Duodenal mucosa (tissue), 2 donors: ENCODE measurements around the gene LRFN5.

ENCODE experiments used
- H3K27ac ChIP-seq: one replicate; pipeline ENCODE4 v1.7.0; 2013; ENCODE audit warnings: low read depth, low read length
- H3K27me3 ChIP-seq, 2 donors: one replicate each; pipeline ENCODE4 v1.7.0; 2013; ENCODE audit warnings: low read length in 2 of 2, control low read depth in 1 of 2; ENCODE audit not compliant: insufficient read depth in 2 of 2, control insufficient read depth in 1 of 2
- H3K36me3 ChIP-seq, 2 donors: one replicate each; pipeline ENCODE4 v1.7.0; 2013; ENCODE audit warnings: low read length in 2 of 2, control low read depth in 1 of 2; ENCODE audit not compliant: insufficient read depth in 2 of 2, control insufficient read depth in 1 of 2
- H3K4me1 ChIP-seq, 2 donors: one replicate each; pipeline ENCODE4 v1.7.0; 2013; ENCODE audit warnings: low read length in 2 of 2, control low read depth in 1 of 2; ENCODE audit not compliant: insufficient read depth in 2 of 2, control insufficient read depth in 1 of 2
- H3K4me3 ChIP-seq, 2 donors: one replicate each; pipeline ENCODE4 v1.7.0; 2013; ENCODE audit warnings: low read length in 2 of 2, low read depth in 1 of 2
- H3K9ac ChIP-seq, 2 donors: one replicate each; pipeline ENCODE4 v1.7.0; 2013; ENCODE audit warnings: low read length in 2 of 2, low read depth in 1 of 2
- H3K9me3 ChIP-seq, 2 donors: one replicate each; pipeline ENCODE4 v1.7.0; 2013; ENCODE audit warnings: low read length in 2 of 2, control low read depth in 1 of 2; ENCODE audit not compliant: control insufficient read depth in 1 of 2

The LRFN5 gene

DNA sequence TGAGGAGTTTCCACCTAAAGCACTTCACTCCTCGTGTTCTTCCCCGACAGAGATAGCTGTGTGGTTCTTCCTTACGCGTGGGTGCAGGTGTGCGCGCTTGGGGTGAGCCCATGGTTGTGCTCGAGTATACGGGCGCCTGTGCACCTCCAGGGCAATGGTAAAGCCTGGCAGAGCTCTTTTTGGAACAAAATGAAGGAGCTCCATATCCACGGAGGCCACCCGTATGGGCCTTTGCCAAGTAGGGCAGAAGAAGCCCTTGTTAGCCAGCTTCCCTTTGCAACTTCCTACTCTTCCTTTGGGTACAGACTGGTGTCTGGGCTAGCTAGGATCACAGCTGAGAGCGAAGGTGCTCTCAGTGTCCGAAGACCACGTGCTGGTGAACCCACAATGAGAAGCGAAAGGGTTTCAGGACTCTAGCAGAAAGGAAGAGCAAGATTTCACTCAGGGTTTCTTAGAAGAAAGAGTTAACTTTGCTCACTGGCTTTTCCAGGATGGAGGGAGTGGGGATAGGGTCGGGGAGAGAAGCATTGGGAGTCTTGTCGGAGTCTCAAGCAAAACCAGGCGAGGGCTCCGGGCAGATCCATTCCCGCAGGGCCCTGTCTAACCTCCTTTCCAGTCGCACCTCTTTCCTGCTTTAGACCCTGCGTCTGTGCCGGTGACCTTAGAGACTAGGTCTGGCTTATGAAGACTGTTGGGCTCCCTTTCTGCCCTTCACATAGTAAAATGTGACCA lies 960 bp upstream of the LRFN5 start:
- peaks cover 56 to 60% of the 10 kb centered on the region in 2 donors for H3K27me3 ChIP-seq
- H3K9ac ChIP-seq = peak overlapping the region in 1 of 2 donors; percentile 23
- H3K27ac ChIP-seq = no peak overlapping the region
- H3K36me3 ChIP-seq = no peaks in the 10 kb centered on the region
- H3K9me3 ChIP-seq = no peaks in the 10 kb centered on the region
- peak overlapping the region; percentile 36 to 55 for H3K4me3 ChIP-seq
- H3K4me1 ChIP-seq = peaks cover 3 to 28% of the 10 kb centered on the region in 2 donors

DNA sequence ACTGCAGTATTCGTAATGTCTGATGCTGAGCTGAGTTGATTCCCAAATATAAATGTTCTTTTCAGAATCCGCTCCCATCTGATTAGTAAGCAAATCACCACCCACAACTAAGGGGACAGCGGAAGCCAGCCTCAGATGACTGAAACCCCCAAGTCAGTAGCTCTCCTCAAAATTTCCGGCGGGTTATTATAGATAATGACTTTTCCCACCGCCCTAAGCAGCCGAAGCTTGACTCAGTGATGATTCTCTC lies 469 bp upstream of the LRFN5 start:
- Histone ChIP-seq H3K4me1 (peaks cover 3 to 28% of the 10 kb centered on the region in 2 donors), H3K27ac (no peak overlapping the region), H3K9ac (no peak overlapping the region), H3K36me3 (no peaks in the 10 kb centered on the region), H3K4me3 (peak overlapping the region; percentile 46 to 55), H3K27me3 (peaks cover 56 to 64% of the 10 kb centered on the region in 2 donors), H3K9me3 (no peaks in the 10 kb centered on the region)

GRCh38 chr14:41607304-41607775 lies 664 bp downstream of the LRFN5 start:
- Histone ChIP-seq H3K27me3 (peaks cover 56 to 66% of the 10 kb centered on the region in 2 donors), H3K9ac (no peak overlapping the region), H3K9me3 (no peaks in the 10 kb centered on the region), H3K27ac (no peak overlapping the region), H3K4me1 (peaks cover 3 to 28% of the 10 kb centered on the region in 2 donors), H3K4me3 (peak overlapping the region; percentile 46 to 55), H3K36me3 (no peaks in the 10 kb centered on the region)

- no peak overlapping the region for H3K27ac ChIP-seq
- no peaks in the 10 kb centered on the region for H3K9me3 ChIP-seq
- no peak overlapping the region for H3K9ac ChIP-seq
- peak overlapping the region; percentile 40 to 55 for H3K4me3 ChIP-seq
- peaks cover 3 to 28% of the 10 kb centered on the region in 2 donors for H3K4me1 ChIP-seq
- no peaks in the 10 kb centered on the region for H3K36me3 ChIP-seq
- peaks cover 56 to 62% of the 10 kb centered on the region in 2 donors for H3K27me3 ChIP-seq
Measured at GRCh38 chr14:41607966-41608663, 1.4 kb downstream of the LRFN5 start.

GRCh38 chr14:41608681-41609390 lies 2.2 kb downstream of the LRFN5 start:
- H3K9me3 ChIP-seq = no peaks in the 10 kb centered on the region
- peaks cover 56 to 62% of the 10 kb centered on the region in 2 donors for H3K27me3 ChIP-seq
- peaks cover 3 to 28% of the 10 kb centered on the region in 2 donors for H3K4me1 ChIP-seq
- H3K4me3 ChIP-seq = no peak overlapping the region
- H3K36me3 ChIP-seq = no peaks in the 10 kb centered on the region
- H3K27ac ChIP-seq = no peak overlapping the region
- H3K9ac ChIP-seq = no peak overlapping the region

DNA sequence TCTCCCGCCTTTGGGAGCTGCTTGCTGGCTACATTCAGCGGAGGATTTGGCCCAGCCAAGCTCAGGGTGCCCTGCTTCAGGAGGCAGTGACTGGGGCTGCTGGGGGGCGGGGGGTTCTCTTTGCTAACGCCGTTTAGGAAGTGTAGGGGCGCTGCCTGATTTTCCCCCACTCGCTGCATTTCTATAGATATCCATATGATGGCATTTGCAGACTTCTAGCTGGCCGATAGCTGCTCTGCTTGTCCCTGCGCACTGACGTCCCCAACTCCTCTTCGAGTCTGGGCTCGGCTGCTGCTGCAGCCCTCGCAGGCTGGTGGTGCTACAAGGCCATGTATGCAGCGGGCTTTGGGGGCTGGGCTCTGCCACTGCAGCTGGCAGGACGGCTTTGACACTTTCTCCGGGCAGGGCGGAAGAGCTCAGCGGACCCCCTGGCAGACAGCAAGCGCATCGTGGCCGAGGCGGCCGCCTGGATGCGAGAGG lies 3.1 kb downstream of the LRFN5 start:
- Histone ChIP-seq H3K4me1 (peaks cover 3 to 28% of the 10 kb centered on the region in 2 donors), H3K36me3 (no peaks in the 10 kb centered on the region), H3K9ac (no peak overlapping the region), H3K27ac (no peak overlapping the region), H3K4me3 (no peak overlapping the region), H3K27me3 (peaks cover 52 to 57% of the 10 kb centered on the region in 2 donors), H3K9me3 (no peaks in the 10 kb centered on the region)

- Histone ChIP-seq H3K4me1 (no peaks in the 10 kb centered on the region), H3K9ac (no peak overlapping the region), H3K27ac (no peak overlapping the region), H3K9me3 (no peaks in the 10 kb centered on the region), H3K4me3 (no peak overlapping the region), H3K27me3 (peaks cover 4 to 9% of the 10 kb centered on the region in 2 donors), H3K36me3 (no peaks in the 10 kb centered on the region)
Measured at GRCh38 chr14:41615011-41615595, 8.4 kb downstream of the LRFN5 start.

- no peaks in the 10 kb centered on the region for H3K36me3 ChIP-seq
- H3K4me3 ChIP-seq = no peak overlapping the region
- H3K27ac ChIP-seq = no peak overlapping the region
- no peaks in the 10 kb centered on the region for H3K4me1 ChIP-seq
- no peaks in the 10 kb centered on the region for H3K27me3 ChIP-seq
- H3K9me3 ChIP-seq = no peaks in the 10 kb centered on the region
- no peak overlapping the region for H3K9ac ChIP-seq
Measured at GRCh38 chr14:41623736-41624135, 17.1 kb downstream of the LRFN5 start.

GRCh38 chr14:41629876-41630275 lies 23.2 kb downstream of the LRFN5 start:
- Histone ChIP-seq H3K4me3 (no peak overlapping the region), H3K36me3 (no peaks in the 10 kb centered on the region), H3K9ac (no peak overlapping the region), H3K27ac (no peak overlapping the region), H3K27me3 (no peaks in the 10 kb centered on the region), H3K4me1 (no peaks in the 10 kb centered on the region), H3K9me3 (no peaks in the 10 kb centered on the region)

DNA sequence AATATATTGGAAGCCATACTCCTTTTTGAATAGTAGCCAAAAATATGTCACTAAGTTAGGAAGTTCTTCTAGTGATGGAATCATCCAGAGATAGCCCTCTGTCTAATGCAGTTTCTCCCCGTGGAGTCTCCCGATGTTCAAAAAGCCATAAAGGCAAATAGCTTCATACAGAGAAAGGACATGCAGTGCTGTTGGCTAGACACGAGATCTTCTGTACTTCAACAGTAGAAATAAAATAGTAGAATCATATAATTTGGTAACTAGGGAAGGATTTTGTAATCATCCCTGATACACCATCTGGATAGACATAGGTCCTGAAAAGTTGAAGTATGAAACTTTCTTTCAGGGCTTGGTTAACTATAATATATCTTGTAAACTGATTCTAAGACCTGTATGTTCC lies 27.6 kb downstream of the LRFN5 start:
- Histone ChIP-seq H3K9me3 (no peaks in the 10 kb centered on the region), H3K27me3 (no peaks in the 10 kb centered on the region), H3K27ac (no peak overlapping the region), H3K4me3 (no peak overlapping the region), H3K36me3 (no peaks in the 10 kb centered on the region), H3K9ac (no peak overlapping the region), H3K4me1 (no peaks in the 10 kb centered on the region)
